Endothelial cell of umbilical vein (primary cell): ENCODE measurements around the gene TAF11L11. TPM values are rescaled to one million over a fixed set of nuclear protein-coding genes. Genes with fewer than 3 reads are reported as not detected.
"Not testable (repeated sequence)": the region's sequence is repeated elsewhere in the genome, so short reads cannot be mapped to it uniquely, and the experiment has no call there.

Source experiments
- Bru-seq: library from RNA; stranded (reverse); fragments of 400-500 nt; gene quantifications from one replicate; lab custom pipeline; 2021; lab: Mats Ljungman, UMichigan
- BruChase-seq, 2 experiments: library from RNA; stranded (reverse); fragments of 400-500 nt; gene quantifications; one replicate each; lab custom pipeline; 2021; lab: Mats Ljungman, UMichigan
- BruUV-seq: library from RNA; stranded (reverse); fragments of 400-500 nt; replicated peaks from 2 replicates; lab custom pipeline; 2021; lab: Mats Ljungman, UMichigan
- CTCF ChIA-PET: fragments of 300-600, 350-600 bp; sonication (Branson Sonifier 250); formaldehyde crosslinking; loops from one replicate; lab custom pipeline; 2021; ENCODE audit warnings: antibody characterized with exemption, inconsistent platforms; lab: Charles Lee
- POLR2A ChIA-PET: fragments of 300-600, 350-600 bp; sonication (Branson Sonifier 250); formaldehyde crosslinking; loops from one replicate; lab custom pipeline; 2021; ENCODE audit warnings: antibody characterized with exemption, inconsistent platforms; lab: Charles Lee
- DNase-seq: peaks from one replicate; pipeline ENCODE4 v3.0.0-alpha.2; 2011; ENCODE audit warnings: low read depth, low spot score
- FAIRE-seq: peaks from 2 replicates; lab custom pipeline; 2011; peaks lifted over from hg19 to GRCh38; lab: Jason Lieb, UNC
- H2AFZ ChIP-seq: 2 replicates; pipeline ENCODE4 v1.6.0; 2012; ENCODE audit warnings: low read depth, low read length, control low read depth, inconsistent platforms
- H3K27ac ChIP-seq: 2 replicates; pipeline ENCODE4 v1.5.1; 2011; ENCODE audit warnings: low read depth, mild to moderate bottlenecking, control low read depth, low read length, moderate library complexity; ENCODE audit not compliant: insufficient read depth
- H3K27me3 ChIP-seq, 2 experiments: 2 replicates each; pipeline versions ENCODE4 v1.6.0 to v1.6.1; 2011; ENCODE audit warnings: low read length in 2 of 2, mixed read lengths in 1 of 2; ENCODE audit not compliant: control insufficient read depth in 2 of 2, insufficient read depth in 2 of 2
- H3K36me3 ChIP-seq, 2 experiments: 2 replicates in 1 of 2; 3 replicates in 1 of 2; pipeline ENCODE4 v1.5.1; 2011; ENCODE audit warnings: low read length in 2 of 2, mild to moderate bottlenecking in 1 of 2, moderate library complexity in 1 of 2; ENCODE audit not compliant: control insufficient read depth in 2 of 2, insufficient read depth in 2 of 2; ENCODE audit errors: extremely low read depth in 1 of 2
- H3K4me1 ChIP-seq: 3 replicates; pipeline ENCODE4 v1.5.1; 2011; ENCODE audit warnings: mild to moderate bottlenecking, low read length; ENCODE audit not compliant: control insufficient read depth, insufficient read depth; ENCODE audit errors: extremely low read depth
- H3K4me2 ChIP-seq: 2 replicates; pipeline ENCODE4 v1.6.1; 2011; ENCODE audit warnings: low read length, control low read depth, mixed read lengths; ENCODE audit not compliant: insufficient read depth
- H3K4me3 ChIP-seq, 3 experiments: fragments of 200-600 bp in 1 of 3; sonication (generic), shearing (Covaris generic) in 1 of 3; replicated peaks in 1 of 3; 2 replicates each; pipeline ENCODE4 v1.5.1; 2011 to 2016; ENCODE audit warnings: control low read depth in 3 of 3, low read length in 3 of 3, mild to moderate bottlenecking in 2 of 3, inconsistent platforms in 1 of 3, low read depth in 1 of 3, moderate library complexity in 1 of 3; ENCODE audit not compliant: insufficient read depth in 1 of 3
- H3K79me2 ChIP-seq: 2 replicates; pipeline ENCODE4 v1.6.0; 2012; ENCODE audit warnings: low read length, inconsistent platforms; ENCODE audit not compliant: control insufficient read depth, insufficient read depth
- H3K9ac ChIP-seq: replicated peaks from 2 replicates; pipeline ENCODE3; 2011; ENCODE audit warnings: low read length, control low read depth; ENCODE audit not compliant: insufficient read depth; ENCODE audit errors: extremely low read depth
- H3K9me1 ChIP-seq: replicated peaks from 3 replicates; pipeline ENCODE4 v1.6.0; 2011; ENCODE audit warnings: mild to moderate bottlenecking, low read length; ENCODE audit not compliant: control insufficient read depth, insufficient read depth; ENCODE audit errors: extremely low read depth
- H3K9me3 ChIP-seq: replicated peaks from 2 replicates; pipeline ENCODE4 v1.5.1; 2012; ENCODE audit warnings: low read length, inconsistent platforms; ENCODE audit not compliant: control insufficient read depth, insufficient read depth
- H4K20me1 ChIP-seq: replicated peaks from 2 replicates; pipeline ENCODE3; 2011; ENCODE audit warnings: mild to moderate bottlenecking, low read length; ENCODE audit not compliant: control insufficient read depth, insufficient read depth; ENCODE audit errors: extremely low read depth
- dilution Hi-C: fragments of 300-500 bp; cut with MboI; formaldehyde crosslinking; loops from one replicate; pipeline ENCODE4 v1.15.0; 2019; ENCODE audit warnings: low sequenced_read_pairs; ENCODE audit not compliant: extremely low pct_ligation_motif_present
- intact Hi-C: fragments of 100-400 bp; cut with micrococcal nuclease; formaldehyde crosslinking; loops from one replicate; pipeline ENCODE4 v1.10.0; 2022
- long read RNA-seq: library from polyadenylated mRNA; stranded (forward); transcript quantifications from one replicate; pipeline ENCODE4 v2.0.0, GENCODE V29; 2021
- polyA minus RNA-seq, 3 experiments: library from RNA; depleted of rRNA, polyadenylated mRNA; stranded (reverse); fragments of >200 nt; gene quantifications; 1 replicate in 1 of 3; 2 replicates in 2 of 3; pipeline ENCODE4 v1.2.3, GENCODE V29; 2011
- polyA plus RNA-seq, 4 experiments: library from polyadenylated mRNA; depleted of rRNA in 3 of 4; stranded (reverse) in 3 of 4; unstranded in 1 of 4; fragments of >200 nt; gene quantifications; 2 replicates each; pipeline versions ENCODE4 v1.2.1 to v1.2.3, GENCODE V29; 2011 to 2012; ENCODE audit warnings: missing spikeins in 1 of 4
- total RNA-seq: library from RNA; stranded (reverse); gene quantifications from 2 replicates; pipeline ENCODE4 v1.2.3, GENCODE V29; 2021

Gene TAF11L11
- not detected in 2 replicates for total RNA-seq
- not detected in 2 replicates for polyA plus RNA-seq
- not detected in 2 replicates for polyA plus RNA-seq (2011; cell fraction: cytosol; rRNA removed)
- polyA plus RNA-seq (2011; cell fraction: nucleus; rRNA removed), result not detected in 2 replicates
- polyA plus RNA-seq (2012), result not detected in 2 replicates
- polyA minus RNA-seq, result not detected in 2 replicates
- not detected for polyA minus RNA-seq (2011; cell fraction: cytosol; rRNA and poly(A)+ RNA removed)
- not detected in 2 replicates for polyA minus RNA-seq (2011; cell fraction: nucleus; rRNA and poly(A)+ RNA removed)
- not detected for Bru-seq, nascent RNA
- not detected for BruChase-seq, experiment 1, labeled RNA remaining after a 6-hour chase
- not detected for BruChase-seq, experiment 2, labeled RNA remaining after a 2-hour chase
- long read RNA-seq, result 0 reads

GRCh38 chr5:17603880-17604279 is at the start of gene TAF11L11:
TAF11L11 (plus strand) TSS chr5:17604183.
- dilution Hi-C loops, BruUV-seq, H3K4me2 ChIP-seq, CTCF ChIA-PET, H3K4me3 ChIP-seq, H3K9me3 ChIP-seq, intact Hi-C loops, H4K20me1 ChIP-seq, H3K36me3 ChIP-seq, H3K9me1 ChIP-seq, H3K4me1 ChIP-seq, H3K27me3 ChIP-seq, H3K9ac ChIP-seq, H2AFZ ChIP-seq, DNase-seq, POLR2A ChIA-PET, H3K27ac ChIP-seq, FAIRE-seq, H3K79me2 ChIP-seq: not testable (repeated sequence)

GRCh38 chr5:17585658-17586057 is 18.3 kb upstream of the TAF11L11 start, which contains the start of gene TAF11L7:
TAF11L7 (minus strand) TSS chr5:17585758.
- CTCF ChIA-PET, H3K4me3 ChIP-seq, H3K27ac ChIP-seq, H3K79me2 ChIP-seq, intact Hi-C loops, POLR2A ChIA-PET, H3K9me3 ChIP-seq, DNase-seq, BruUV-seq, H3K27me3 ChIP-seq, H2AFZ ChIP-seq, H3K9ac ChIP-seq, H3K4me2 ChIP-seq, H3K36me3 ChIP-seq, dilution Hi-C loops, H4K20me1 ChIP-seq, FAIRE-seq, H3K9me1 ChIP-seq, H3K4me1 ChIP-seq: not testable (repeated sequence)

- FAIRE-seq, H3K79me2 ChIP-seq, dilution Hi-C loops, H3K4me1 ChIP-seq, H2AFZ ChIP-seq, BruUV-seq, H4K20me1 ChIP-seq, intact Hi-C loops, H3K9ac ChIP-seq, H3K9me3 ChIP-seq, H3K4me2 ChIP-seq, H3K27ac ChIP-seq, H3K9me1 ChIP-seq, H3K4me3 ChIP-seq, CTCF ChIA-PET, DNase-seq, POLR2A ChIA-PET, H3K27me3 ChIP-seq, H3K36me3 ChIP-seq: not testable (repeated sequence)
Observed at GRCh38 chr5:17590860-17591259, 13.1 kb upstream of the TAF11L11 start, which contains the start of gene TAF11L8. TAF11L8 (minus strand) TSS chr5:17590960.

GRCh38 chr5:17594255-17594654 is 9.7 kb upstream of the TAF11L11 start, which contains the start of gene TAF11L9:
TAF11L9 (minus strand) TSS chr5:17594394.
- H4K20me1 ChIP-seq, BruUV-seq, H3K36me3 ChIP-seq, H3K79me2 ChIP-seq, H2AFZ ChIP-seq, FAIRE-seq, H3K4me3 ChIP-seq, POLR2A ChIA-PET, H3K9ac ChIP-seq, H3K4me1 ChIP-seq, H3K27me3 ChIP-seq, H3K9me1 ChIP-seq, H3K27ac ChIP-seq, H3K9me3 ChIP-seq, DNase-seq, H3K4me2 ChIP-seq, CTCF ChIA-PET, intact Hi-C loops, dilution Hi-C loops: not testable (repeated sequence)
